ENCODE results near the gene ABCG1. TPM values are rescaled to one million over a fixed set of nuclear protein-coding genes. Genes with fewer than 3 reads are reported as not detected.

The ABCG1 gene
- total RNA-seq, 1 donor from 2014 or later = not detected

DNA sequence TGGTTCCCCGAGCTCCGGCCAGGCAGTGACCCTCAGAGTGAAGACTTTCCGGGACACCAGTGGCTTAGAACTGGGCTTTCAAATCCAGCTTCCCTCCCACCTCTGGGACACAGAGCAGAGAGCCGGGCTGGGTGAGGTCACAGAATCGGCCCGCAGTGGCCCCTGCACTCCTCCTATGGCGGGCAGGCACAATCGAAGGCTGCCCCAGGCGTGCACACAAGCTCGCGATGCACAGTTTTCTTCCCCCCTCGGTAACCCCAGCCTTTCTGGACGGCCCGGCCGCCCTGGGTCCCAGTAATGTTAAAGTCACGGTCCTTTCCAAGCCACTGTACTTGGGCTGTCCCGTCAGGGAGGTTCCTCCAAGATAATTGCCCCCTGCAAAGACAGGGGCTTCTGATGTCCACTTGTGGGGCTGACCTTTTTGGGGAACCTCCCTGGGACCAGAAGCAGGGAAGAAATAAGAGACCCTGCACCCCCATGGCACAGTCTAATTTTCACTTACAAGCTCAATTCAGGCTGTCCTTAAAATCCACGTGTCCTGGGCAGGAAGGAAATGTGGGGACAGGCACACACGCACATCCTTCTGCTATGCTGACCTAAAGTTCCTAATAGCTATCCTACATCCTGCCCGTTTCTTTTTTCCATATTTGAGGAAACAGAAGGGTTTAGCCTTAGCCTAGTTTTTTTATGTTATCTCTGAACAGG is 82.6 kb downstream of the ABCG1 start:
- TF ChIP-seq, protein P1, sequence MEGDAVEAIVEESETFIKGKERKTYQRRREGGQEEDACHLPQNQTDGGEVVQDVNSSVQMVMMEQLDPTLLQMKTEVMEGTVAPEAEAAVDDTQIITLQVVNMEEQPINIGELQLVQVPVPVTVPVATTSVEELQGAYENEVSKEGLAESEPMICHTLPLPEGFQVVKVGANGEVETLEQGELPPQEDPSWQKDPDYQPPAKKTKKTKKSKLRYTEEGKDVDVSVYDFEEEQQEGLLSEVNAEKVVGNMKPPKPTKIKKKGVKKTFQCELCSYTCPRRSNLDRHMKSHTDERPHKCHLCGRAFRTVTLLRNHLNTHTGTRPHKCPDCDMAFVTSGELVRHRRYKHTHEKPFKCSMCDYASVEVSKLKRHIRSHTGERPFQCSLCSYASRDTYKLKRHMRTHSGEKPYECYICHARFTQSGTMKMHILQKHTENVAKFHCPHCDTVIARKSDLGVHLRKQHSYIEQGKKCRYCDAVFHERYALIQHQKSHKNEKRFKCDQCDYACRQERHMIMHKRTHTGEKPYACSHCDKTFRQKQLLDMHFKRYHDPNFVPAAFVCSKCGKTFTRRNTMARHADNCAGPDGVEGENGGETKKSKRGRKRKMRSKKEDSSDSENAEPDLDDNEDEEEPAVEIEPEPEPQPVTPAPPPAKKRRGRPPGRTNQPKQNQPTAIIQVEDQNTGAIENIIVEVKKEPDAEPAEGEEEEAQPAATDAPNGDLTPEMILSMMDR (conservative IDR thresholded peaks at IDR 0.05; ENCODE audit: low read depth, low read length) = no peak
- no peak for DNase-seq (ENCODE audit: low read depth)
- no peak overlapping the region for H3K4me3 ChIP-seq (ENCODE audit: low read depth, low read length)

DNA sequence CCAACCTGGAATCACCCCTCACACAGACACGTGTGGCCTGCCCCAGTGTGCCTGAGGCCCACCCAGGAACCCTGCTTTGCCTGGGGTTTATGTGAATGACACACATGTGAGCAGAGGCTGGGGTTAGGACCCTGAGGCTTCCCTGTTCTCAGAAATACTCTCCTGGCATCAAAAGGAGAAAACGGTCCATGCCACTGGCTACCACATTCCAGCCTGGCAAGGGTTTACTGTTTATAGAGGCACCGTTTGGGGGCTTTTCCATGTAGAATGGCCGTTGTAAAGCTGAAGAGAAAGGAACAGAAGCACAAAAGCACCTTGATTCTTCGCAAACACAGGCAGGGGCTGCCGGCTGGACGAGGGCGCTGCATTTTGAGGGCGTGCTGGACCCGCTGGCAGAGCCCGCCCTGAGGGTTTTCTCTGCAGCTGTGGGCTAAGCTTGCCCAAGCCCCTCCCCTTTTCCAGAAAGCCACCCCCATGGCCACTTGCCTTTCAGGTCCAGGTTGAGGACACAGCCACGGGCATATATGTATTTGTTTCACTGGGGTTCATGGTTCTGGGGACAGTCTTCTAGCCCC is 83.2 kb downstream of the ABCG1 start:
- no peak overlapping the region for H3K4me3 ChIP-seq (ENCODE audit: low read depth, low read length)
- no peak for DNase-seq (ENCODE audit: low read depth)
- TF ChIP-seq, protein P1 (conservative IDR thresholded peaks at IDR 0.05; ENCODE audit: low read depth, low read length) = no peak

DNA sequence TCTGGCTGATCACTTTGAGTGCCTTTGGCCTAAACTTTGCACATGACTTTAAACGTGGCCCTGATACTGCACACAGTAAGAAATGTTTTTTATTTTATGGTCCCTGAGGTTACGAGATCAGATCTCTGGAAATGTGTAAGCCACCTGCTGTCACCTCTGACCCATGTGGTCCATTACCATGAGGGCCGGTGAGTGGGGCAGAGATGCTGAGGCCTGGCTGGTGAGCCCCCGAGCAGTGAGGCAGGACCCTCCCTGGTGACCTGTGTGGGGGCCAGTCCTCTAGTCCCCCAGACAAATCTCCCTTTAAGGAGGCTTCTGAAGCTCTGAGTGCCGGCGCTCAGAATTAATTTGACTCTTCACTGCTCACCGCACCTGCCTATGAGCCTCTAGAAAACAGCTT is 83.9 kb downstream of the ABCG1 start:
- DNase-seq (ENCODE audit: low read depth) = no peak
- TF ChIP-seq, protein P1 (conservative IDR thresholded peaks at IDR 0.05; ENCODE audit: low read depth, low read length) = no peak
- no peak overlapping the region for H3K4me3 ChIP-seq (ENCODE audit: low read depth, low read length)

DNA sequence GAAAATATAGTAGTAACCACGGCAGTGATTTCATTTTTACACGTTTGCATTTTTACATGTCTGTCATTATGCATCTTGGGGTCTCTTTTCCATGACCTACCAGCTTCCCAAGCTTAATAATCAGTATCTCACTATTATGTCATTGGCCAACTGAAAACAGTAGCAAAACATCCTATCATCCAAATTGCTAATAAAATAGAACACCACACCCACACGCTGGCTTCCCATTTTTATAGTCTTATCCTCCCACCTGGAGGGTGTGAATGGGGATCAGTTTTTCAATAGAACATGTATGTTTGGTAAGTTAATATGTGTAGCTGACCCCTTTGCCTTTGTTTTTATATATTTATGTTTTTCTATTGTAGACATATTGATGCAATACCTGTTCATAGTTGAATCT is 84.5 kb downstream of the ABCG1 start:
- DNase-seq (ENCODE audit: low read depth) = no peak
- H3K4me3 ChIP-seq (ENCODE audit: low read depth, low read length) = no peak overlapping the region
- TF ChIP-seq, protein P1 (conservative IDR thresholded peaks at IDR 0.05; ENCODE audit: low read depth, low read length) = no peak

DNA sequence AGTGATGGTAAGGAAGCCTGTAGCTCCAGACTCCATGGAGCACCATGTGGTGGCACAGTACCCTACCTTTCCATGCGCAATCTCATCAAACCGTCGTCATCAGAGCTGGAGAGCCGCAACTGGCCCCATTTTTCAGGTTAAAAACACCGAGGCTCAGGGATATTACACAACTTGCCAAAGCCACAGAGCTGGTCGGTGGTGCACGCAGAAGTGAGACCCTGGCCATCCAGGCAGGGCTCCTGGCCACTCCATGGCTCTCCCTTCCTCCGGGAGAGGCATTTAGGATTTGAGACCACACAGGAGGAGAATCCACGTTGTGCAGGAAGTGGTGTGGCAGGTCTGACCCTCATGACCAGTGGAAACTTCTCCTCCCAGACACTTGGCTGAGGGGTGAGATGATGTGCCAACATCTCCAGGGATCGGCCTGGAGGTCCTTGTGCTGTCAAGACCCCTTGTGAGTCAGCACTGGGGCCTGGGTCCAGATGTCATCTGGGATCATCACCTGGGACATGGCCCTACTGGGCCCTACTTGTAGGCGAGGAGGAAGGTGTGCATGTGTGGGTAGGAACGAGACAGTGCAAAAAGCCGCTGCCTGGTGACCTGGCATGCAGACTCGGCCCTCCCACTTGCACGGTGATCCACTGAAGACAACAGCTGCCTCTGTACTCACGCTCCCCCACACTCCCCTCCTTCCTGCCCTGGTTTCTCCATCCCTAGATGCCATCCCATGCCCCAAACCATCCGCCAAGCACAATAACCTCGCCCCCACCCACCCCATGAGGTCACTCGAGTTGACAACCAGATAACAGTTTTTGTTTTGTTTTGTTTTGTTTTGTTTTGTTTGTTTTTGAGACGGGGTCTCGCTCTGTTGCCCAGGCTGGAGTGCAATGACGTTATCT is 85.9 kb downstream of the ABCG1 start:
- no peak overlapping the region for H3K4me3 ChIP-seq (ENCODE audit: low read depth, low read length)
- DNase-seq (ENCODE audit: low read depth) = no peak
- TF ChIP-seq, protein P1 (conservative IDR thresholded peaks at IDR 0.05; ENCODE audit: low read depth, low read length) = no peak

DNA sequence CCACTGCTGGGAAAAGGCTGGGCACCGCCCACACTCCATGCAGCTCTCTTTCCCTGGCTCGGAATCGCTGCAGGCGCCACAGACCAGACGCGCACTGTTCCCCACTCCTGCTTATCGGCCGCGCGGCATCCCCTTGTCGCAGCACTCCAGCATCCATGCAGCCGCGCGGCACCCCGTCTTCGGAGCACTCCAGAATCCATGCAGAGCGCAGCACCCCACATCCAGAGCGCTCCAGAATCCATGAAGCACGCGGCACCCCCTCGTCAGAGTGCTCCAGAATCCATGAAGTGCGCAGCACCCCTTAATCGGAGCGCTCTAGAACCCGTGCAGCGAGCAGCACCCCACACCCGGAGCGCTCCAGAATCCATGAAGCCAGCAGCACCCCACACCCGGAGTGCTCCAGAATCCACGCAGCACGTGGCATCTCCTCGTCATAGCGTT is 86.8 kb downstream of the ABCG1 start:
- H3K4me3 ChIP-seq (ENCODE audit: low read depth, low read length) = no peak overlapping the region
- TF ChIP-seq, protein P1 (conservative IDR thresholded peaks at IDR 0.05; ENCODE audit: low read depth, low read length) = no peak
- no peak for DNase-seq (ENCODE audit: low read depth)

All from epithelial cell of proximal tubule (primary cell).